ENCODE results near the gene SNX30.

Gene SNX30

DNA sequence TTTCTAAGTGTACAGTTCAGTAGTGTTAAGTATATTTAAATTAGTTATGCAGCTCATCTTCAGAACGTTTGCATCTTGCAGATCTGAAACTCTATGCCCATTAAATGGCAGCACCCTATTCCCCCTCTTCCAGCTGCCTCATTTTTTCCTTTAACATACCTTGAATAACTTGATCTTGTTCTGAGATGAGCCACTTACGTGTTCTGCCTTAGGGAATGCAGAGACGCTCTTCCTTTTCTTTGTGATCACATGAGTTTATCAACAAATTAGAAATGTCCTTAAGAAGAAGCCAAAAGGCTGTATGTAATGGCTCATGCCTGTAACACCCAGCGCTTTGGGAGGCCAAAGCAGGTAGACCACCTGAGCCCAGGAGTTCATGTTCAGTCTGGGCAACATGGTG lies 82.5 kb downstream of the SNX30 start:
- no peak for DNase-seq

DNA sequence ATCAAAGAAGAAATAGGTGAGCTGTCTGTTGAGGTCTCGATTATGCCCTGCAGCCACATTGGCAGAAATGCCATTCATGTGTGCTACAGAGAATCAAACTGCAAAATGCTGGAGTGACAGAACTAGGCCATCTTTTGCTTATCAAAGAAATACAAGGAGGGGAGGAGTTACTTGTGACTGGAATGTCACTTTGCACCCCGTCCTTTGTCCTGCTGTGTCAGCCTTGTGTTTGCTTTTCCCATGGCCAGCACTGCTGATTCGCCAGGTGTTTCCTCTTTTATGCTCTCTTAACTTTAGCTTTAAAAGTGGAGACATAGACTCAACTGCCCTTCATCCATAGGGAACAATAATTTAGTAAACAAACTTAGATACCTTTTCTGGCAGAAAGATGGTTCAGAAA lies 85.8 kb downstream of the SNX30 start:
- DNase-seq, result no peak

DNA sequence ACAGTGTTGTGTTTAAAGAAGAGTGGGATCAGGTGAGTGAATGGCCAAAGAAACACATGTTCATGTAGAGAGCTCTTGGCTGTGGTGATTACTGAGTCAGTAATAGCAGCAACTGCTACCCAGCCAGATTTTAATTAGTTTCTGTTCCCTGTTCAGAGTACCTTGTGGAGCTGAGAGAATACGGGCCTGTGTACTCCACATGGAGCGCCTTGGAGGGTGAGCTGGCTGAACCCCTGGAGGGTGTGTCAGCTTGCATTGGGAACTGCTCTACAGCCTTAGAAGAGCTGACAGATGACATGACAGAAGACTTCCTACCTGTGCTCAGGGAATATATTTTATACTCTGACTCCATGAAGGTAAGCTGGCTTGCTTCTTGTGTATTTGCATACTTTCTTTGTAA lies 87.8 kb downstream of the SNX30 start:
- DNase-seq, result no peak

DNA sequence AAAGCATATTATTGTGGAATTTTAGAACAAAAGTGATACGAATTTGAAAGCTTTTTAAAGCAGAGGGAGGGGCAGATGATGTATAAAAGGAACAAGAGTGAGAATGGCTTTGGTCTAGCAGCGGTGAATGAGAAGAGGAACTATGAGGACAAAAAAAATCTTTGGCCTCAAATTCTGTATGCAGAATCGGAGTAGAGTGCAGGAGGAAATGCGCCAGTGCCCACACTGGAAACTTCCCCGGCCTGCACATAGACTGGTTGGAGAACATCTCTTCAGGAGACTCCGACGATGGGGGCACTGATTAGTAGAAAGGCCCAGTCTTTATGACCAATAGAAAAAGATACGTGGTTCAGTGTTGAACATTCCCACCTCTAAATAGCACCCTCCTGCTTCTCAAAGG lies 88.8 kb downstream of the SNX30 start:
- no peak for DNase-seq

DNA sequence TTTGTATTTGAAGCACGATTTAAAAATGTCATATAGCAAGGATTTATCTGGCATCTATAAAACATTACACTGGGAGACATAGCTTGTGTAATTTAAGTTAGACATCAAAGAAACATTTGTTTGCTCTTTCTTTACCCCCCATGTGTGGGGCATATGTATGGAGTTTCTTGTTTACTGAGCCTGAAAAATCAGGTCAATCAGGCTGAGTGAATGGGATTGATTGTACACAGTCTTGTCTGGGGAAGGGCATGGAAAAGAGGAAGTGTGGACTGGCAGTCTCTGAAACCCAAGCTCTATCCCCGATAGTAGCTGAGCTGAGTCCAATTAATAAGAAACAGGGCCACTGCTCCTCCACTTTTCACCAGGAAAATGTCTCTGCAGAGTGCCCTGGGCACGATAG lies 90.7 kb downstream of the SNX30 start:
- DNase-seq, result no peak

DNA sequence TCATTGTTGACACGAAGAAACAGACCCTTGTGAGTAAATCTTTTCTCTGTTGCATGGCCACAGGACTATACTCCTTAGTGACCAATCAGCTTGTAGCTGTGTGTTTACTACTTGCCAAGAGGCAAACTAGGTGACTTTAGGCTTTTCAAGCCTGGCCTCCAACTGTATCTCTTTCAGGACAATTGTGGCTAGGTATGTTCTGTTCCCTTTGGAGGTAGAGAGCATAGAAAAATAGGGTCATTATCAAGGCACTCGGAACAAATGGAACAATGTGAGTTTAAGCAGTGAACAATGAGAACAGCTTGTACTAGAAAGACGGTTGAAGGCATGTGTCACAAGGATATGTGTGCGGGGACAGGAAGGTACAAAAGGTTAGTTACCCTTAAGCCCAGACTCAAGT lies 92.0 kb downstream of the SNX30 start:
- DNase-seq, result no peak

DNA sequence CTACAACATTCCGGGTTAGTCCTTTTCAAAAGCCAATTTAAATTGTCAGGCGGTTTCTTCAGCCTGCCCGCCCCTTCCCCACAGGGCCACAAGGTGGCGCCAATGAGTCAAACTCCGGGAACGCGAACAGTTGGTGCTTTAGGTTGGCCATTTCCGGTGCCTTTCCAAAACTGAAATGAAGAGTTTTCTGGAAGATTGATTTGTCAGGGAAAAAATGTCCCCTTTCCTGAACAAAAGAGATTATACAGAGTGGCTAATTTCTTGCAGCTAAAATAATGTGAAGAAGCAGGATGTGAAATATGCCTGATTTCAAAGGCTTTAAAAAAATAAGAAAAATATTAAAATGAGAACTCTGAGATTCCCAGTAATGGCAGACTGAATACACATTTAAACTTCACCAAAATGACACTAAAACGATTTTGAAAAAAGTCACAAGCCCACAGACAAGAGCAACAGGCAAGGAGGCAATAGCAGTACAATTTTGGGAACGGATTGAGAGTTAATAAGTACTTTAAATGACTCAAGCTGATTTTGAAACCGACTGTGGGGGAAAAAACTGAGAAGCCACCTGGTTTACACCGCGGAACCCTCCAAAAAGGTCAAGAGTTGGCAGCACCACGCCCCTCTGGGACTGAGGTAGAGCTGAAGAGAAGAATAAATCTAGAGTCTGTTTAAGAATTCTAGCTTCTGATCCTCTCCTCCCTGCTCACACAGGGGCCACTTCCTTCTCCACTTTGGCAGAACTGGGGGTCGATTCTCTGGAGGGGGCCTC lies 94.4 kb downstream of the SNX30 start:
- DNase-seq, result peak; percentile 41 to 71

DNA sequence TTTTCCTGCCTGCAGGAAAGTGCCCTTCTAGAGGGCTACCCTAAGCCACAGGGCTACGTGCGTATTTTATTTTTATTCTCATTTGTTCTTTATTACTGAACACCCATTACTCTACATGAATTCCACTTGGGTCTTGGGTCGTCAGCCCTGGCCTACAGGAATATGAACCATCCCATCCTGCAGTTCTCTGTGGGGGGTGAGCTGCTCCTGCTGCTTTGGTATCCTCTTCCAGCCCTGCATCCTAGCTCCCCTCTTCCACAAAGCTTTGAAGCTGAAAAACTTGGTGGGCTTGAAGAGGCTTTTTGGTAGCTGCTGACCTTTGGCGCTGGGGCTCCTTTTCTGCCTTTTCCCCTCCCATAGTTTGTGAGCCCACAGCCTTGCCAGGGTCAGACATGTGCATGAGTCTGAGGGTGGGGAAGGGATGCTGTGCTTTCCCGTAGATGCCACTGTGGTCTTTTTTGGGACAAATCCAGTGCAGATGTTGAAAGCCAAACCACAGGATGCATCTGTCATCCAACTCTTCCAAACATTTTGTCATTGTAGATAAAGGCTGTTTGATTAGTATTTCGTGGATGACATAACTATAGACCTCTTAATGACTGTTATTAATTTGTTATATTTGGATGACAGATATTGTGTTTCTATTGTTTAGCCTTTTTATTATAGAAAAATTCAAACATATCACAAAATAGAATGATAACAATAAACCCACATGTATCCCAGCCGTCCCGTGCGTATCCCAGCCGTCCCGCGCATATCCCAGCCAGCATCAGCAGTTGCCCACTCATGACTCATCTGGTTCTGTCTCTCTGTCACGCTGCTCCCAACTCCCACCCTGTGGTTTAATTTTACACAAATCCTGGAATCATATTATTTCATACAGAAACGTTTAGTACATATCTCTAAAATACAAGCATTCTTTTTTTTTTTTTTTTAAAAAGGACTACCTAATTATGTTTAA lies 96.2 kb downstream of the SNX30 start:
- DNase-seq, result no peak

DNA sequence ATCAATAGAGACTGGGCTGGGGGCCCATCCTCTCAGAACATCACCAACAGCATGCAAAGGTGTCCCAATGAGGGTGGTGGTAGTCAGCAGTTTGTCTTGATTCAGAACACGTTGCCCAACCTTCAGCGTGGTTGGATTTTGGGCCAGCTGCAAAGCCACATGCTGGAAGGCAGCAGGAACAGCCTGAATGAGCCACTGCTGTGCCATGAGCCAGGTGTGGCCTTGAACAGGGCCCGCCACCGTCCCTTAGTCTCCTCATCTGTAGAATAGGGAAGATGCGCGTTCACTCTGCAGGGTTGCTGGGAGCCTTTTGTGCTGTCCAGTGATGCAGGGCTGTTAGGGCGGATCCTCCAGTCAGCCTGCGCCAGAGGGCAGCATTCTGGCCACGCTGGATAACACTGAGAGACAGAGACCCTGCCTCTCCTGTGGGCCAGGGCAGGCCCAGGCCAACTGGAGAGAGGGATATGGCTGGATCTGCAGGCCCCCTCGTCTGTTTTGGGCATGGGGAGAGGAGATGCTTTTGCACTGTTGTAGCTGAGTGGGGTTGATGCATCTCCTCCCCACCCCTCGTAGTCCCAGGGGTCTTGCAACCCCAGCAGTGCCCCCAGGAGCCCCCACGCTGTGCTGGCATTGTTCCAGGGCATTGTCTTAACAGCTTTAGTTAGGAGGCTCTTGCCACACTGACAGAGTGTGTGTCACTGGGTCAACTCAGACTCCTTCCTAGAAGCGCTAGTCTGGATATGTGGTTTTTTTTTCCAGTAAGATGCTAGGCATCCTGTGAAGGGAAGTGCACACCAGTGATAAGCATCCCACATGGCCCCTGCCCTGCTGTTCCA lies 98.0 kb downstream of the SNX30 start:
- DNase-seq, result no peak

DNA sequence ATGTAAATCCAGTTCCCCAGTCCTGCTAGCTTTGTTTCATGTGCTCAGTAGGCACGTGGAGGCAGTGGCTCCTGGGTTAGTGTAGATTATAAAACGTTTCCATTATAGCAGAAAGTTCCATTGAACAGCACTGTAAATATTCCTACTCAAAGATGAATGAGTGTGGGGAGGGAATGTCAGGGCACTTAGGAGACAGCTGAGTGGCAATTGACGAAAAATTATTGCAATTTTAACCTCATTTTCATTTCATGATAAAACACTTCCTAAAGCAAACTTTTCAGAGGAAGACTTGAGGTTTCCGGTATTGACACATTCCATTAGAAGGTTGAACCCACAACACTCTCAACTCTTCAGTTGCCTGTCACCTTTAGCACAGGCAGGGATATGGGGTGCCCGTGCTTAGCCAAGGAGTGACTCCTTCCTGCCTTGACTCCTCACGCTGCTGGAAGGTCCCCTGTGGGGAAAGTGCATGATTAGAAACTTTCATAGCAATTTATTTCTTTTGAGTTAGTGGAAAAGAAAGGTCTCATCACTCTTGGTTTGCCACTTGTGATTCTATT lies 98.9 kb downstream of the SNX30 start:
- DNase-seq, result no peak

DNA sequence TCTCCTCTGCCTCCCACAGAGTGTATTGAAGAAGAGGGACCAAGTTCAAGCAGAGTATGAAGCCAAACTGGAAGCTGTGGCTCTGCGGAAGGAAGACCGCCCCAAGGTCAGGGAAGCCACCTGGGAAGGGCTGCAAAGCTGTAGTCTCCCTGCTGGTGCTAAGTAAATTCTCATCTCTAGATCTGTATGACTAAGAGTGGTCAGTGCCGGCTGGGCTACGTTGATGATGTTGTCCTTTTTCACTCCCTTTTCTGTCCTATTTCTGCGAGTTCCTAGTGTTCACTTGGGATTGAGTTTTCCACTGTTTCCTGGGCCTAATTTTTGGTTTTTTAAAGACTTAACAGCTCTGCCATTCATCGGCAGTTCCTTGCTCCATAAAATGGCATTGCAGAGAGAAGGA lies 100.3 kb downstream of the SNX30 start:
- DNase-seq, result no peak

DNA sequence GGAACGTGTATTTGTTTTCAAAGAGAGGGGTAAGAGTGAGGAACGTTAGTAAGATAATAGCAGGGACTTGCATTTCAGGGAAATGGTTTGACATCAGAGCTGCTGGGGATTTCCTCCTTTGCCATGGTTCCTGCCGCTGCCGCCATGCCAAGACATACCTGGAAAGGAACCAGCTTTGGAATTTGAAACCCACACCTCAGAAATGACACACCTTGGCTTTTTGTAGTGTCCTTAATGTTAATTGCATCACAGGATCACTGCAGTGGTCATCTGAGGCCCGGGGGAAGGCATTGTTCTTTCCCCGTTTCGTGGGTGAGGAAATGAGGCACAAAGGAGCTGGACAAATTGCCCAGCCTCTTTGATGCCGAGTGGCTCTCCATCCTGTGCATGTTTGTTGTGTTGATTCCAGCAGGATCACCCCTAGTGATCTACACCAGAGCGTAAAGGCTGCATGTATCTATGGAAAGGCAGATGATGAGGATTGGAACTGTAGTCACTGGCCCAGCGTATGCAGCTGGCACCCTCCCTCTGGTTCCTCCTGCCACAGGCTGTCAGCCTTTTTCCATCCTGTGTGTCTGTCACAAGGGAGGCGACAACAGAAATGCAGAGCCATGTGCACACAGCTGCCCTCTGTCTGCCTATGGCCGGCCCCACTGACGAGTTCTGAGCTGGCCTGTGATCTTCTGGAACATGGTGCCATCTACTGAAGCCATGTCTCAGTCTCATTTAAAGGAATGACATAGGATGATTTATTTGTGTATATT lies 102.4 kb downstream of the SNX30 start:
- no peak for DNase-seq

DNA sequence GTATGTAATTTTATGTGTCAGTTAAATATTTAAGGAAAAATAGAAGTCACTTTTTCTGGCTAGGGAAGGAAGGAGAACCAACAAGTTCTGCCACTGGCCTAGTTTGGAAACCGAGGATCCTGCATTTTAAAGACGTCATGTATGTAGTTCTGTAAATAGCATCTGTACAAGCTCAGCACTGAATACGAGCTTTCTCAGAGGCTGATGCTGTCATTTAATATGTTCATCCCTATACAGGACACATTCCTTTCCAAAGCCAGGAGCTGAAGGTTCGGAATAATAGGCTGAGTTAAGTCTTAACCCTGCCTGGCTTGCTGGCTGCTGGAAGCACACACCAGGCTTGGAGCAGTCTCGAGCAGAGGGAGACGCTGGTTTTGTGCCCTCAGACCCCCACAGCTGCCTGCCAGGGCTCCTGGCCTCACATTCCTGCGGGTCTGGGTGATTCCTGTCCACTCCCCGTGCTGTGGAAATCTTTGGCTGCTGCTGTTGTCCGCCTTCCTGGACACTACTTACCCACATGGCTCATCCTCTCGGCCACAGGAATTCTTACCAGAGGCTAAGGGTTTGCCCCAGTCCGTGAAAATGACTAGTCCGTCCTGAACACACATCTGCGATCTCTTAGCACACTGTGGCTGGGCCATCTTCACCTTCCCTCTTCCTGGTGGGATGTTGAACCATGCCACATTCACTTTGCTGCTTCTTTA lies 103.5 kb downstream of the SNX30 start:
- no peak for DNase-seq

DNA sequence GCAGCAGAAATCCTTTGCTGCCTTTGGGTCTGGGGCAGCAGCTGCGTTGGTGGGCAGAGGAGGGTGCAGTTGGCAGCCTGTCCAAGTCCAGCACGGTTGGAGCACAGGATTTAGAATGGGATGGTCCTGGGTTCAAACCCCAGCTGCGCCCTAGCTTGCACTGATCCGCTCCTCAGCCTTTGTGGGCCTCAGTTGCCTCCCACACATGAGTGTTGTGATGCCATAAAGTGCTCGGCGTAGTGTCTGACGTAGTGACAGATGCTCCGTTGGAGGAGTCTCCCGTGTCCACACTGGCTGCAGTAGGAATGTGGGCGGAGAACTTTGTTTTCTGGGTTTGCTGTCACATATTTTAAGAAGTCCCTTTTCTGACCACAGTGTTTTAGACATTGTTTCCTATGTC lies 104.1 kb downstream of the SNX30 start:
- no peak for DNase-seq

DNA sequence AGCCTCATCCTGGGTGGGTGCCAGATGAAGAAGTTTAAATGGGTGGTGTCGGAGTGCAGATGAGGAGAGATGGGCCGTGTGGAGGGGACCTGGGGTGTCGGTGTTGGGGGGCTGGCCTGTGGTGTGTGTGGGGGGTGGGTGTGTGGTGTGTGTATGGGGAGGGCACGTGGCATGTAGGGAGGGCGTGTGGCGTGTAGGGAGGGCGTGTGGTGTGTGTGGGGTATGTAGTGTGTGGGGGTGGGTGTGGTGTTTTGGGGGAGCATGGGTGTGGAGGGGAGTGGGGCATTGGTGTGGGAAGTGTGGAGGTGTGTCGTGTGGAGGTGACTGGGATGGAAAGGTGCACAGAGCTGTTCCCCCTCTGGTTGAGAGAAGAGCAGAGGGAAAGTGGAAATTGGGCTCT lies 105.6 kb downstream of the SNX30 start:
- DNase-seq, result no peak

DNA sequence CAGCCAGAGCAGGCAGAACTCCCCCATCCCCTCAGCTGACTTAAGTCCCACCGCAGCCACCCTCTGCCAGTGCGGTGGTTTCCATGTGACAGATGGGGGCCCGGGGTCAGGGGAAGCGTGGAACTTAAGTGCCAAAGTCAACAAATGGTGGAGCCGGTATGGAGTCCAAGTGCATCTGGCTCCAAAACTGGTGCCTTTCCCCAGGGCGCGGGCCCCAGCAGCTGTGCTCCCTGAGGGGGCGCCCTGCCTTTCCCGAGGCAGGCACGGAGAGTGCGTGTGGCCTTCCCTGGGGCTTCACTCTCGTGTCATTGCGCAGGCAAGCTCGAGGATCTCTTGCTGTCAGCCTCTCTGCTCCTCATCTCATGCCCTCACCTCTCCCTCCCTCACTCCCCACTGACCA lies 106.3 kb downstream of the SNX30 start:
- DNase-seq, result no peak

DNA sequence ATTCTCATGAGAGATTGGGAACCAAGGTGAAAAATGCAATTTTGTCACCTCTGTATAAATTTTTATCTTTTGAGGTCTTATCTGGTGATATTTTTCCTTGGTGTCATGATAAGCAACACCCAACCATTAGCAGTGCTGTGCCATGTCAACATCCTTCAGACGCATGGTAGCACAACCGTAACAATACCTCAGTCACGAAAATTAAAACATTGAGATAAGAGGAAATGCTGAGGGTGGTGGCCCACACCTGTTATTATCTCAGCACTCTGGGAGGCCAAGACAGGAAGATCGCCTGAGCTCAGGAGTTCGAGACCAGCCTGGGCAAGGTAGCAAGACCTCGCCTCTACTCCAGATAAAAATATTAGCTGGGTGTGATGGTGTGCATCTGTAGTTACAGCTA lies 107.4 kb downstream of the SNX30 start:
- DNase-seq, result no peak

DNA sequence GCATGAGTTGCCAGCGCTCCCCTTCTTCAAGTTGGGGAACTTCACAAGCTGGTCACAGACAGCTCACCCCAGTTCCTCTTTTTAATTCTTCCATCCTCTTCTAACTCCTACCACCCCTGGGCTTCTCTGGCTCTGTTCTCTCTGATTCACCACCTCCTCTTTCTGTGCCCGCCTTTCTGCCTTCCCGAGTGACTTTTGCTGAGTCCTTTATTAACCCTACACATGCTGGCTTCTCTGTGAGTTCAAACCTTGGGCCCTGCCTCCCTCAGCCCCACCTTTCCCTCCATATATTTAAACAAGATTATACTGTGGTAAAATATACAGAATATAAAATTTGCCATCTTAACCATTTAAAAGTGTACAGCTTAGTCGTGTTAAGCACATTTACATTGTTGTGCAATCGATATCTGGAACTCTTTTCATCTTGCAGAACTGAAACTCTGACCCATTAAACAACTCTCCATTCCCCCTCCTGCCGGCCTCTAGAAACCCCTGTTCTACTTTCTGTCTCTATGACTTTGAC lies 108.1 kb downstream of the SNX30 start:
- no peak for DNase-seq

DNA sequence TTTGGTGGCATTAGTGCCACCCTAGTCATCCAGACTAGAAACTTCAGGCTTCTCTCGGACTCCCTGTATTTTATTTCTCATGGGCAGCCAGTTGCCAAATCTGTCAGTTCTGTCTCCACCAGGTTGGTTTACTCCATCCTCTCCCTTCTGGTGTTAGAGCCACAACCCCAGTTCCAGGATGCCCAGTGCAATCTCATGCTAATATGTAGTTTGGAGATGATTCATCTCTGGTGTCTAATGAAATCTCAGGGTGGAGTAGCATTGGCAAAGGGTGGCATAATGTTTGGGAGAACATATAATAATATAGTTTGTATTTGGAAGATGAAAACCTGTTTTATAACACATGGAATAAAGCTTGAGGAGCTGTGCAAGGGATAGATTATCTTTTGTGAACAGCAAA lies 109.9 kb downstream of the SNX30 start:
- no peak for DNase-seq

DNA sequence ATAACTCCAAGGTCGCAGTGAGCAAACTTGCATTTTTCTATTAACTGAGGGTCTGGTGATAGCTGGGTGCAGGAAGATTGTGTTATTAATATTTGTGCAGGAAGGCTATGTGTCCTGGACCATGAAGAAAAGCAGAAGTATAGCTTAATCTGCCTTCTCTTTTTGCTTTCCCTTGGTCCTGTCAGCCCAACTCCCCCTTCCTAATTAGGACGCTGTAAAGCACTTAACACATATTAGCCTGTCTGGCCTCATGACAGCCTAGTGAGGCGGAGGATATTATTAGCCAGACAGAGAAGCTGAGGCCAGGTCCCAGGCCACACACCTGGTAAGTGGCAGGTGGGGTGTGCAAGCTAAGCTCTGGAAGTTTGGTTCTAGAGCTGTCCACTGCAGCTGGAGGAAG lies 110.6 kb downstream of the SNX30 start:
- no peak for DNase-seq

Data from SW 1271 (cell line).